GM18519 (cell line): ENCODE data around the gene CAMP.
"Not testable (repeated sequence)": the region's sequence is repeated elsewhere in the genome, so short reads cannot be mapped to it uniquely, and the experiment has no call there.

Source experiments
- ATAC-seq: cut with Tn5 transposase; IDR thresholded peaks from one replicate; pipeline ENCODE4 v1.9.1; 2021; ENCODE audit warnings: mild to moderate bottlenecking, moderate library complexity; ENCODE audit not compliant: unreplicated experiment, low FRiP score

Gene CAMP, protein sequence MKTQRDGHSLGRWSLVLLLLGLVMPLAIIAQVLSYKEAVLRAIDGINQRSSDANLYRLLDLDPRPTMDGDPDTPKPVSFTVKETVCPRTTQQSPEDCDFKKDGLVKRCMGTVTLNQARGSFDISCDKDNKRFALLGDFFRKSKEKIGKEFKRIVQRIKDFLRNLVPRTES

DNA sequence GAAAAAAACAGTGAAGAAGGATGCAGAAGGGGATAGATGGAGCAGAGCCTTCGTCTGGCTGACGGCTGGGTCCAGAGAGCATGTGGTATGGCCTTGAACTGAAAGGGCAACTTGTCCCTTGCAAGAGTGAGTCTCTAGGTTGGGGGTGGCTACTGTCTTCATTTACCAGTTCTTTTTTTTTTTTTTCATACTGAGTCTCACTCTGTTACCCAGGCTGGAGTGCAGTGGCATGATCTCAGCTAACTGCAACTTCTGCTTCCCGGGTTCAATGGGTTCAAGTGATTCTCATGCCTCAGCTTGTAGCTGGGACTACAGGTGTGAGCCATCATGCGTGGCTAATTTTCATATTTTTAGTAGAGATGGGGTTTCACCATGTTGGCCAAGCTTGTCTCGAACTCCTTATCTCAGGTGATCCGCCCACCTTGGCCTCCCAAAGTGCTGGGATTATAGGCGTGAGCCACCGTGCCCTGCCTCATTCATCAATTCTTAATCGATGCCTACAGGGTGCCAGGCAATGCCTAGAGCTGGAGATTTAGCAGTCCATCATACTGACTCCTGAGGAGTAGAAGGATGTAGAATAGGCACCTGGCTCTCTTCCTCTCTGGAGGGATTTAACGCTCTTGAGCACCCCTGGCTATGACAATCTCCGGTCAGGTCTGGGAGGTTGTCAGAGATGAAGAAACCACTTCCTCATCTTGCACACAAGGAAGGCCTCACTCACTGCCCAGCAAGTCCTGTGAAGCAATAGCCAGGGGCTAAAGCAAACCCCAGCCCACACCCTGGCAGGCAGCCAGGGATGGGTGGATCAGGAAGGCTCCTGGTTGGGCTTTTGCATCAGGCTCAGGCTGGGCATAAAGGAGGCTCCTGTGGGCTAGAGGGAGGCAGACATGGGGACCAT, at the start of gene CAMP:
Gene CAMP (plus strand): TSS at position 880 of the 898 bp plus-strand sequence. CDS start 17 bp downstream, at position 897.
- ATAC-seq, result no peak

DNA sequence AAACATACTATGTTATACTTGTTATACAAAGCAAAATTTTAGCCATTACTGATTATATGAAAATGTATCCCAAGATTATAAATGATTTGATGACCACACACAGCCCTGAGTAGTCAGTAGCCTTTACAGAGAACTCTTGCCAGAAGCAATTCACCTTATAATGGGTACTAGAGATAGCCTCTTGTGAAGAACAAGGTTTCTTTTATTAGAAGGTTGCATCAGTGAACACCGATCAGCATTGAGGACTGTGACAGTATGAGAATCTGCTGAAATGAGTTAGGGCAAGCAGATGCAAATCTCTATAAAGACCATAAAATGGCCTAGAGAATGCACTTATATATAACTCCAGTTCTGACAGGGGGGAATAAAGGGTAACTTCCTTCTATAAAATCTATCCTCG, 45.2 kb upstream of the CAMP start:
- no peak for ATAC-seq

DNA sequence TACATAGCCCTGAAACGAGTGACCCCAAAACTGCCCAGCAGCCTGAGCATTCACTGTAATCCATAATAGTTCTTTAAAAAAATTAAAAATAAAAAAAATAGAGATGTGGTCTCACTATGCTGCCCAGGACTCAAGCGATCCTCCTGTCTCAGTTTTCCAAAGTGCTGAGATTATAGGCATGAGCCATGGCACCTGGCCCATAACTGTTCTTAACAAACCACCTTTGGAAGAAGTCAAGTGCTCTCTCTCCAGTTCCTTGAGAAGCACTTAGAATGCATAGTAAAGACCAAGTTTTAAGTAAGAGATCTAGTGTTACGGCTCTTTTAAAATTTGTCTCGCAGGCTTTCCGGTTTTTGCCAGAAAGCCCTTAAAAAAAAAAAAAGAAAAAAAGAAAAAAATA, 43.3 kb upstream of the CAMP start:
- ATAC-seq, result no peak

DNA sequence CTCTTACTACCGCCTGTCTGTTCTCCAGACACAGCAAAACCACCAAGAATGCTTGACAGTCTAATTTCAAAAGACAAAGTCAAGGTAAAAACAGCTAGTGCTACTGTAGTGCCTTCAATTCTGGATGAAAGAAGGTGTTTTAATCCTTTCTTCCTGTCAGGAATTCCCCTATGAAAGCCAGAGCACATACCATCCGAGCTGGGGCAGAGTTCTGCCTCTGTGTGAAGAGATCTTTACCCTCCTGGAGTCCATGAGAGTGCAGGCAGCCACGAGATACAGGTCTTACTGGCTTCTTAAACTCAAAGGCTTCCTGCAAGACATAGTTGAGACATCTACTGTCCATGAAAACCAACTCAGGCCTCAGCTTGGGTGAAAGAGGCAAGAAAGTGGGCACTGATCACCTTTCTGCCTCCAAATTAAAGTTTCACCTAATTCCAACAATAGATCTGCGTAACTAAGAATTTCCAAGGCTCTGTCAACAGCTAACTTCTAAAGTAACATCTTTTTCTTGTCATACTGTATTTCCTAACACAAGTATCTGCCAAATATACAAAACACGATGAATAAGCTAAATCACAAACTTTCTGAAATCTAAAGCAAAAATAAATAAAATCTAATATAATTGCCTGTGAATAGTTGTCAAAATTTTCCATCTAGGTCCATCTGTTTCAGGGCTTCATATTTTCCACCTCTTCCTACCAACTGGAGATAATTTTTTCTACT, 42.6 kb upstream of the CAMP start:
- ATAC-seq, result no peak

DNA sequence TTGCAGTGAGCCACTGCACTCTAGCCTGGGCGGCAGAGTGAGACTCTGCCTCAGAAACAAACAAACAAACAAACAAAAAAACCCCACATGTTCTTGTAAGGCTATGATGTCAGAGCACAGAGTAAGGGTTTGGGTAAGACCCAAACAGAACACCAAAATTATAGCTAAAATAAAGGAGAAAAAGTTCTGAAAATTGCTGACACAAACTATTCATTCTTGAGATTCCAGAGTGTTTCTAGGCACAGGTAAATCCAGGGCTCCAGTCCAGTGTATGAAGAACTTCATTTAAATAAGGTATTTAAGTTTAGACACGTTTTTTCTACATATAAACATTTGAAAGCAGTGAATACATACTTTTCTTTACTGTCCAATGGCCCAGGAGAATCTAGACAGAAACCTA, 39.0 kb upstream of the CAMP start:
- no peak for ATAC-seq

DNA sequence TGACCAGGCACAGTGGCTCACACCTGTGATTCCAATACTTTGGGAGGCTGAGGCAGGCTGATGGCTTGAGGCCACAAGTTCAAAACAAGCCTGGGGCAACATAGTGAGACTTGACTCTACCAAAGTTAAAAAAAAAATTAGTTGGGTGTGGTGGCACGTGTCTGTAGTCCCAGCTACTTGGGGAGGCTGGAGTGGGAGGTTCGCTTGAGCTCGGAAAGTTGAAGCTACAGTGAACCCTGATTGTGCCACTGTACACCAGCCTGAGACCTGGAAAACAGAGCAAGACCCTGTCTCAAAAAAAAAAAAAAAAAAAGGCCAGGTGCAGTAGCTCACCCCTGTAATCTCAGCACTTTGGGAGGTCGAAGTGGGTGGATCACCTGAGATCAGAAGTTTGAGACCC, 38.2 kb upstream of the CAMP start:
- no peak for ATAC-seq

DNA sequence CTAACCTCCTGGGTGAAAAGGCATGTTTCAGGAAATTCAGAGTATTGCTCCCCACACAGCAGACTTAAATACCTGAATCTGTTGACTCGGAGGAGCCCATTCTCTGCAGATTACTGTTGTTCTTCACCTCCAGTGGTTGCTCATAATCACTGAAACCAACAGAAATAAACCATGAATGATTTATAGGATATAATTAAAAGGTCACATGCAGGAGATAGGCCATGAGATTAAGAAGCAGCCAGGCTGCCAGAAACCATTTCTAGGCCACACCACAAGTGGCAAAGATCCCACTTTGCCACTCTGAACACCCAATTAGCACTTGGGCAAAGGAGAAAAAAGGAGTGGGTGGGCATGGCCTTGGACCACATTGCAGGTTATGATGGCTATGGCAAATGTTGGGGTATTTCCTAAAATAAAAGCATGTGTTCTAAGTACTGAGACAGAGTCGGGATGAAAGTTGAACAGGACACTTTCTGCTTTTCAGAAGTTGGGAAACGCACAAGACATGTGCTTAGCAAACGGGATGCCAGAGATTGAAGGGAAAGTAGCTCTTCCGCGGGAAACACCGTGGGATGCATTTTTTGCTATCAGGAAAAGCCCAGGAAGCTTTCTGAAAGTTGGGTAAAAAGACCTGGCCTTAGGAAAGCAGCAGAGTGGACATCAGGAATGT, 36.5 kb upstream of the CAMP start:
- ATAC-seq, result no peak

DNA sequence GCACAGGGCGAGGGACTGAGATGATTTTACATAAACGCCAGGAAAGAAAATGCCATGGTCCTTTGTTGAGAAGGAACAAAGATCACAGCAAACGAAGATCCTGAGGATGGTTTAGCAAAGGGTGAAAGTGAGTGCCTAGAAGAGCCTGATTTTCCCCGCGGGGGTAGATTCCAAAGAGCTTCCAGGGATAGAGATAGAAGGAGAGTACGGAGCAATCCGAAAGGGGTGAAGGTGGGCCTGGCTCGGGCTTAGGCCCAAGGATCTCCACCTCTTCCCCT, 36.1 kb upstream of the CAMP start:
- no peak for ATAC-seq

DNA sequence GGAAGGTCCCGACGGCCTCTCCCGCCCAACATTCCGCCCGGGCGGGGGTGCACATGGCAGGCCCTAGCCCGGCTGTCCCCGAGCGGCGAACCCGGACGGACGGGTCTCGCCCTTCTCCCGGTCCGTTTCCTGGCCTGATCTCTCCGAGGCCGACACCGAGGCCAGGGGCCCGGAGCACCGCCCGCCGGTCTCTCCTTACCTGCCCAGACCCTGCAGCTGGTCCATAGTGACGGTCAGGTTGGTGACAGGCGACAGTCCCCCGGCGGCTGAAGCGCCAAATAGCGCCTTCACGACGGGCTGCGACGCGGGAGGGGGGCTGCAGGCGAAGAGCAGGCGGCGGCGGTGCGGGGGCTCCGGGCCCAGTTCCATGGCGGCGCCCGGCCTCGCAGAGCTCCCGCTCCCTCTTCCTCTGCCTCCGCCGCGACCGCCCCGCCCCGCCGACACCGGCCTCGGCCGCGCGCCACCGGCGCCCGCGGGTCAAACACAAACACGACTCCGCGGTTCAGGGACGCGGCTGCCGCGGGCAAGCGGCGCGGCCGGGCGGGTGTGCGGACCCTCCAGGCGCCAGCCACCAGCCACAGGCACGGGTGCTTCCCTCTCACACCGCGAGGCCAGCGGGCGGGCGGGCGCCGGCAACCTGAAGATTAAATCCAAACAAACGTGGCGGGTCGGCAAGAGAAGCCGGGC, 35.6 kb upstream of the CAMP start:
- no peak for ATAC-seq

DNA sequence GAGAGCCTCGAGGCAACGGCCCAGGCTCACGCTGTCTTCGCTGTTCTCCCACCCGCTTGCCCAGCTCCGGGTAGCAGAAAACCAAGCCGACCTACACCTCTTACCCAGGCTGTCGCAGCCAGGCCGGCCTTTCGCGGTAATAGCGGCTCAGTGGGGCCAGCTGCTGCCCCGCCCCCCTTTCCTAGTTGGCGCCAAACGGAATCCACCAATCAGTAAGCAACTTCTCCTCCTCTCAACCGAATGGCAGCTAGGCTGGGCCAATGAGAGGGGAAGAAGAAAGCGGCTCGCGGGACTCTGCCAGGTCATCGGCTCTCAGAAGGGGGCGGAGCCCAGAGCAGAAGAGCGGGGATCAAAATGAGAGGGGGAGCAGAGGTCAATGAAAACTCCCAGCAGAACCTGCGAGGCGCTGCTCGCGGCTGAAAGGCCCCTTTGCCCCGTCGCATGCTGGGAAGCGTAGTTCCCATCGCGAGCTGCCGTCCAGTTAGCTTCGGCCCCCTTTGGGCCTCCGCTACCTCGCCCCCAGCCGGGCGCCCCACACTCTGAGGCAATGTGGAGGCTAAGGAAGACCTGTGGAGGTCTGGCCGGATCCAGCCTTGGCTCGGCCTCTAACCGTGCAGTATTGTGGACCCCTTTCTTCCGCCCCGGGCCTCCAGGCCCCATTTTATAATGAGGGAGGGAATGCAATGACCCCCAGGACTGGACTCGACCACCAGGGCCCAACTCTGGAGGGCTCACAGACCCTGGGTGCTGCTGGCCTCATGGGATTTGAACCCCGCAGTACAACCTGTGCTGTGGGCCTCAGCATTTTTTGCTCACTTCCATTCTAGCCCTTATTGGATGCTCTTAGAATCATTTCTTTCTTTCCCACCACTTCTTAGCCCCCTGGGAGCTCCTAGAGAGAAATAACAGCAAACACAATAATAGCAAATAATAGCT, 34.8 kb upstream of the CAMP start, which contains the start of gene CDC25A:
Gene CDC25A (minus strand): TSS at position 152 of the 936 bp plus-strand sequence. CDS start 470 bp downstream, outside the sequence.
- ATAC-seq, result peak; percentile 87

DNA sequence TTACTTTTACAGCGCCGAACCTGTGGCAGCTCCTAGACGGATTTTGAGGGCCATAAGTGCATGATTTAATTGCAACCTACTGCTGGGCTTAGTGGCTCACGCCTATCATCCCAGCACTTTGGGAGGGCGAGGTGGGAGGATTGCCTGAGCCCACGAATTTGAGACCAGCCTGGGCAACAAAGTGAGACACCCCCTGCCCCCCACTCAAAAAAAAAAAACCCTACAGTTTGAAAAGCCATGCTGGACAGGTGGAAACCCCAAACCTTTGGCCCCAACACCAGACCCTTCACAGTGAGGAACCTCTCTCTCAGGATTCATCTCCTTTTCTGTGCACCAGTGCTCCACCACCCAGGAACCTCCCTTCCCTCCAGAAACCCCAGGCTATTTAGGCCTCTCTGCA, 34.0 kb upstream of the CAMP start:
- no peak for ATAC-seq

DNA sequence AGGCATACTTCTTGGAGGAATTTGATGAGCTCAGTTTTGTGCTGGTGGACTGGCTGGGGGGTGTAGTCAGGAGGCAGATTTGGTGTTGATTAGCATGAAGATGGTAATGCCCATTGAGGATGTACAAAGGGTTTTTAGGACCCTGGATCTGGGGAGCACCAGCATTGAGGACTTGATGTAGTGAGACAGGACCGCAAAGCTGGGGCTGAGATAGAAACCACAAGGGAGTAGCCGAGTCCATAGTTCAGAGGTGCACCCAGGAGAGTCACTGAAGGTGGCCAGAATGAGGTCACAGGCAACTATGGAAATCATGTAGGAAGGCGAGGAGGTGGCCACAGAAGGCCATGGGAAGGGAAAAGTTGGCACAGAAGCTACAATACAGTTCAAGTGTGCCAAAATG, 32.4 kb upstream of the CAMP start:
- no peak for ATAC-seq

DNA sequence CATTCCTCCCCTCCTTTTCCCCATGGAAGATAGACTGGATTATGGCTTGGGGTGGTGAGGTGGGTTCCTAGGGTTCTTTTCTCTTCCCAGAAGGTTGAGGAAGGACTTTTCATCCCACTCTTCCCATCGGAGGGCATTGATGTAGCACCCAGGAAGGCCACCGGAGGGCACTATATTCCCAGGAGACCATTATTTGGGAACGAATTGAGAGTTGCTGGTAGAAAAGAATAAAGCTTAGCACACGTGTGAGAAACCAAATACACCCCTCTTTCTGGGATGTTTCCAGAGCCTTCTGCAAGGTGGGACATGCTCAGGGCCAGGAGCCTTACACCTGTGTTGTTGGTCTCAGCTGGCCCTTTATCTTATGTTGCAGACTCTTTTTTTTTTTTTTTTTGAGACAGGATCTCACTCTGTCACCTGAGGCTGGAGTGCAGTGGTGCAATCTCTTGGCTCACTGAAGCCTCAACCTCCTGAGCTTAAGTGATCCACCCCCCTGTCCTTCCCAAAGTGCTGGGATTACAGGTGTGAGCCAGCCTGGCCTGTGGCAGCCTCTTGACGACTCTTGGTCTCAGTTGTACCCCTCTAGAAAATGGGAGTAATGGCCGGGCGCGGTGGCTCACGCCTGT, 28.7 kb upstream of the CAMP start:
- ATAC-seq, result no peak

DNA sequence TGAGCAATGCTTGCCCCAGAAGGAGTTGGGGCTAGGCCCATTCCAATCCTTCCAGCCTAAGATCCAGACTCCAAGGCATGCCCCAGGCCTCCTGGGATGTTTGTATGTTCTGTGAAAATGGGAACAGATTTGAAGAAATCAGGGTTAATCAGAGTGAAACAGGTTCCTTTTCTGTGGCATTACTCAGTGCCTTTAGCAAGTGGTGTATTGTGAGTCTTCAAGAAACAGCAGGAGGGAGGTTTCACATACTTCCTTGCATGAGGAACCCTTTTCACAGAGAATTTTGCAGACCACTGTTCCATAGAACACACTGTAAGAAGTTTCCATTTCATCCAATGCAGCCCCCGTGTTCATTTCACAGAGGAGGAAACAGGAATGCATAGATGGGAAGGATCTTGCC, 26.7 kb upstream of the CAMP start:
- ATAC-seq, result no peak

DNA sequence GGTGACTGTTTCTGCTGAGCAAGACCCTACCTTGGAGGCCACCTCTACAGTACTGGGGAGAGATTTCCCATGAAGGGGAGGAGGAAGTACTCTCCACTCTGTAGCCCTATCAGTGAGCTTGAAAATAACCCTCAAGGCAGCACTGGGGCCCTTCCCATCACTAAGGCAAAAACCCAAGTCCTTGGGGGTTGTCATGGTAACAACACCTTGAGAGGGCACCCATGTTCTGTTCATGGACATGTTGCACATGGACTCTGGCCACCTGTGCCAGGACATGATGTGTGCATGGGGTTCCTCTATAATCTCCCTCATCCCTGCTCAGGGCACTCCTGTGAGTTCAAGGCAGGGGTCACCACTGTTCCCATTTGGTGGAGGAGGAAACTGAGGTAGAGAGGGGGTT, 24.2 kb upstream of the CAMP start:
- no peak for ATAC-seq

DNA sequence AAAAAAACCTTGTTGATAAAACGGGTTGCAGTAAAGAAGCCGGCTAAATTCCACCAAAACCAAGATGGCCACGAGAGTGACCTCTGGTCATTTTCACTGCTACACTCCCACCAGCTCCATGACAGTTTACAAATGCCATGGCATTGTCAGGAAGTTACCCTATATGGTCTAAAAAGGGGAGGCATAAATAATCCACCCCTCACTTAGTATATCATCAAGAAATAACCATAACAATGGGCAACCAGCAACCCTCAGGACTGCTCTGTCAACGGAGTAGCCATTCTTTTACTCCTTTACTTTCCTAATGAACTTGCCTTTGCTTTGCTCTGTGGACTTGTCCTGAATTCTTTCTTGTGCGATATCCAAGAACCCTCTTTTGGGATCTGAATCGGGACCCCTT, 20.7 kb upstream of the CAMP start:
- no peak for ATAC-seq

DNA sequence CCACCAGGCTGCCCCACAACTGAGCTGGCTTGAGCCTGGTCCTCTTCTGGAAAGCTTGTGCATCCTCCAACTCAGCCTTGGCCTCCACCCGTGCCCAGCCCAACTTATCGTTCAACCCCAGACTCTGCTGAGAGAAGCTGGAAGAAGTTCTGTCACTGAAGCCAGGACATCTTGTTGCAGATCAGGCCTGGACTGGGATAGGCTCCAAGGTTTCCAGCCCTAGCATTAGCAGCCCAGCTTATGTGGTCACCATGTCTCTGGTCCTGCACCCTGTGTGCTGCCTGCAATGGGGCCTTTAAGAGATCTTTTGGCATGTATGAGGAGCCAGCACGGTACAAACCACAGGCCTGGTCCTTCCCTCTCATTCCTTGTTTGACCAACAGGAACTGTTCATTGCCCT, 15.2 kb upstream of the CAMP start:
- no peak for ATAC-seq

DNA sequence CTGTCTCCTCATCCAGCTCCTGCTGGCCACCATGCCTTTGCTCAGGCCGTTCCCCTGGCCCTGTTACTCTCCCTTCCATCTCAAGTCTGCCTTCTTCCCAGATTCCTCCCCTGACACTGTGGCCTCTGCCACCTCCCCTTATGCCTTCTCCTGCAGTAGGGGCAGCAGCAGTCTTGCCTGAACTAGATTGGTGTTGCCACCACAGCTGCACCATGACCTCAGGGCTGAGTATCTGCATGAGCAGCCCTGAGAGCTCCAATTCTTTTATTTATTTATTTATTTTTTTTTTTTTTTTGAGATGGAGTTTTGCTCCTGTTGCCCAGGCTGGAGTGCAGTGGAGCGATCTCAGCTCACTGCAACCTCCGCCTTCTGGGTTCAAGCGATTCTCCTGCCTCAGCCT, 13.8 kb upstream of the CAMP start:
- no peak for ATAC-seq

DNA sequence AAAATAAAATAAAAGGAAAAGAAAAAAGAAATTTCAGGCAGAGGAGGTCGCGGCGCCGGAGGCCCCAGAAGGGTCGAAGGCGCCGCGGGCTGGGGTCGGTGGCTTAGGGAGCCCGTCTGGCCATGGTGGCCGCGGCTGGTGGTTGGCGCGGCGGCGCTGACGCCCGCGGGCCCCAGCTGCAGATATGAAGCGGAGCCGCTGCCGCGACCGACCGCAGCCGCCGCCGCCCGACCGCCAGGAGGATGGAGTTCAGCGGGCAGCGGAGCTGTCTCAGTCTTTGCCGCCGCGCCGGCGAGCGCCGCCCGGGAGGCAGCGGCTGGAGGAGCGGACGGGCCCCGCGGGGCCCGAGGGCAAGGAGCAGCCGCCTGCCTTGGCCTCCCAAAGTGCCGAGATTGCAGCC, 12.8 kb upstream of the CAMP start:
- ATAC-seq, result not testable (repeated sequence)
